ENCODE measurements around the gene SLBP.

The SLBP gene

DNA sequence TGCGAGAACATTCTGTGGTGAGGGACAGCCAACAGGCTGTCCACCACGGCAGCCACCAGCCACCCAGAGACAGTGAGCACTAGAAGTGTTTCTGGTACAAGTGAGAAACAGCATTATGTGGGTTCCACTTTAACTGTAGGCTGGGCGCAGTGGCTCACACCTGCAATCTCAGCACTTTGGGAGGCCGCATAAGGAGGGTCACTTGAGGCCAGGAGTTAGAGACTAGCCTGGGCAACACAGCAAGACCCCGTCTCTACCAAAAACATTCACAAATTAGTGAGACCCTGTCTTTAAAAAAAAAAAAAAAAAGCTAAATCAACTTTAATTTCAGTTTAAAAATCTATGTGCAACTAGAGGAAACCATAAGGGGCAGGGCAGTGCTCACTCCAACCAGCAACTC, 48.6 kb downstream of the SLBP start:
- H3K27ac ChIP-seq: no peak overlapping the region
- TF ChIP-seq CTCF (conservative IDR thresholded peaks at IDR 0.05) (no peak), ZFX (IDR thresholded peaks at IDR 0.05) (no peak)

- no peak overlapping the region for H3K27ac ChIP-seq
- TF ChIP-seq ZFX (IDR thresholded peaks at IDR 0.05) (no peak), CTCF (conservative IDR thresholded peaks at IDR 0.05) (no peak)
These were observed 50.4 kb downstream of the SLBP start for GRCh38 chr4:1661695-1662094.

GRCh38 chr4:1660948-1661677, 51.0 kb downstream of the SLBP start:
- TF ChIP-seq ZFX (IDR thresholded peaks at IDR 0.05): no peak
- TF ChIP-seq CTCF (conservative IDR thresholded peaks at IDR 0.05): no peak
- no peak overlapping the region for H3K27ac ChIP-seq

DNA sequence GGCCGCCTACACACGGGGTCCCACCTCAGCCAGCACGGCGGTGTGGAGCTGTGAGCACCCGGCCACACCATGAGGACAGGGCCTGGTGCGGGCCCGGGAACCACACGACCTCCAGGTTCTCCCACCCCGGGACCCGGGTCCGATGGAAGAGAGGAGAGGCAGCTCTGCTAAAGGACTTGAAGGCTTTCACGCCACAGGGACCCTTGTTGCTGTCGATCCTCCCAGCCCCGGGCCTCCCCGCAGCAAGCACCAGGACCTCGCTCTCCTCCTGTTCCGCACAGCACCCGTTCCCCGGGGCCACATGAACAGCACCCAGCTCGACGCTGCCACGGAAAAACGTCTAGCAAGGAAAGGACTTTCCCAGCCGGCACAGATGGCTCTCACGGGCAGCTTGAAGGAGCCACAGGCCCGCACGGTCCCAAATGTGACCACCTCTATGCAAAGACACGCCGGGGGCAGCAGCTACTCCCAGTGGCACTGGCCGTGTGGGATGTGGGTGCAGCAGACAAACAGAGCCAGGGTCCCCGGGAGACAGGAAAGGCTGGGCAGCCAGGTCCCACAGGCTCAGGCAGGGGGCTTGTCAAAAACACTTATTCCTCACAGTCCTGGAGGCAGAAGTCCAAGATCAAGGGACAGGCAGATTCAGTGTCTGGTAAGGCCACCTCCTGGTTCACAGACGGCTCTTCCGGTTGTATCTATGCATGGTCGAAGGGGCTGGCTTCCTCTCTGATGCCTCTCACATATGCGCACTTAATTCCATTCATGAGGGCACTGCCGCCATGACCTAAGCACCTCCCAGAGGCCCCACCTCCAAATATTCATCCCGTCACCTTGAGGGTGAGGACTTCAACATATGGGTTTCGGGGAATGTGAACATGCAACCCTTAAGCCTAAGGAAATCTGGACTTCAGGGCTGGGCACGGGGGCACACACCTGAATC, 52.7 kb downstream of the SLBP start:
- no peak overlapping the region for H3K27ac ChIP-seq
- TF ChIP-seq CTCF (conservative IDR thresholded peaks at IDR 0.05): no peak
- no peak for TF ChIP-seq ZFX (IDR thresholded peaks at IDR 0.05)

- H3K27ac ChIP-seq: no peak overlapping the region
These were observed 53.5 kb downstream of the SLBP start for GRCh38 chr4:1658581-1658980.

DNA sequence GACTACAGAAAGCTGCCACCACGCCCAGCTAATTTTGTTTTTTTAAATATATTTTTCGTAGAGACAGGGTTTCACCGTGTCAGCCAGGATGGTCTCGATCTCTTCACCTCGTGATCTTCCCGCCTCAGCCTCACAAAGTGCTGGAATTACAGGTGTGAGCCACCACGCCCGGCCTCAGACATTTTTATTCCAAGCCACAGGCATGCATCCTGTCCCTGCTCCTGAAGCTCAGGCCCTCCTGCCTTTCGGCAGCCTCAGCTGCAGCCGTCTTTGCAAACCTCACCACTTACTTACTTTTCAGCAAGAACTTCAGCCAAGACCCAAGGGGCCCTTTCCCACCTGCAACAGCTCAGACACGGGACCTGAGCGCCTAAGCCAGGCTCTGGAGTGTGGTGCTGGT, 54.0 kb downstream of the SLBP start:
- no peak for TF ChIP-seq CTCF (conservative IDR thresholded peaks at IDR 0.05)
- TF ChIP-seq ZFX (IDR thresholded peaks at IDR 0.05): no peak
- no peak overlapping the region for H3K27ac ChIP-seq

More at GRCh38 chr4:1658581-1658980, 53.5 kb downstream of the SLBP start:
- TF ChIP-seq ZFX (IDR thresholded peaks at IDR 0.05) (no peak), CTCF (conservative IDR thresholded peaks at IDR 0.05) (no peak)

DNA sequence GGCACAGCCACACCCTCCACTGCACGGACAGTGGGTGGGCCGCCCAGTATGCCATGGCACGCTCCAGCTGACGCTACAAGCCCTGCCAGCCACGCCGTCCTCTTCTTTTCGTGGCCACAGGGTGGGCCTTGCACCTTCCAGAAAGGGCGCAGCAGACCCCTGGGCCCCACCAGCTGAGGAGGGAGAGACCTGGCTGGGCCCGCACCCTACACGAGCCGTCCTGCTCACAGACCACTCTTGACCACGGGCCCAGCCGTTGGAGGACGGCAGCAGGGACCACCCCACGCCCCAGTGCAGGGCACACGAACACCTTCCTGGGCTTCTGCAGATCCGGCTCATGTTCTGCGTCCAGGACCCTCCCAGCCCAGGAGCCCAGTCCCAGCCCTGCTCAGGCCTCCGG, 55.1 kb downstream of the SLBP start:
- no peak for TF ChIP-seq CTCF (conservative IDR thresholded peaks at IDR 0.05)
- no peak for TF ChIP-seq ZFX (IDR thresholded peaks at IDR 0.05)
- H3K27ac ChIP-seq: no peak overlapping the region
